ENCODE data around the gene ARFGEF2.

- TF ChIP-seq, protein P1, sequence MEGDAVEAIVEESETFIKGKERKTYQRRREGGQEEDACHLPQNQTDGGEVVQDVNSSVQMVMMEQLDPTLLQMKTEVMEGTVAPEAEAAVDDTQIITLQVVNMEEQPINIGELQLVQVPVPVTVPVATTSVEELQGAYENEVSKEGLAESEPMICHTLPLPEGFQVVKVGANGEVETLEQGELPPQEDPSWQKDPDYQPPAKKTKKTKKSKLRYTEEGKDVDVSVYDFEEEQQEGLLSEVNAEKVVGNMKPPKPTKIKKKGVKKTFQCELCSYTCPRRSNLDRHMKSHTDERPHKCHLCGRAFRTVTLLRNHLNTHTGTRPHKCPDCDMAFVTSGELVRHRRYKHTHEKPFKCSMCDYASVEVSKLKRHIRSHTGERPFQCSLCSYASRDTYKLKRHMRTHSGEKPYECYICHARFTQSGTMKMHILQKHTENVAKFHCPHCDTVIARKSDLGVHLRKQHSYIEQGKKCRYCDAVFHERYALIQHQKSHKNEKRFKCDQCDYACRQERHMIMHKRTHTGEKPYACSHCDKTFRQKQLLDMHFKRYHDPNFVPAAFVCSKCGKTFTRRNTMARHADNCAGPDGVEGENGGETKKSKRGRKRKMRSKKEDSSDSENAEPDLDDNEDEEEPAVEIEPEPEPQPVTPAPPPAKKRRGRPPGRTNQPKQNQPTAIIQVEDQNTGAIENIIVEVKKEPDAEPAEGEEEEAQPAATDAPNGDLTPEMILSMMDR (IDR thresholded peaks at IDR 0.05 in 2 of 3, conservative IDR thresholded peaks at IDR 0.05 in 1 of 3; ENCODE audit: borderline replicate concordance in 1 of 3, insufficient read depth in 1 of 3, low read depth in 2 of 3, low read length in 2 of 3): no peak
- TF ChIP-seq ZNF274 (IDR thresholded peaks at IDR 0.05; ENCODE audit: low read depth, low read length): no peak
- TF ChIP-seq SP1 (IDR thresholded peaks at IDR 0.05; ENCODE audit: low read depth): no peak
- no peak for TF ChIP-seq POLR2AphosphoS5 (IDR thresholded peaks at IDR 0.05; ENCODE audit: low read depth, low read length)
- no peak for TF ChIP-seq RAD21 (IDR thresholded peaks at IDR 0.05; ENCODE audit: low read depth)
- TF ChIP-seq MAX (IDR thresholded peaks at IDR 0.05): no peak
These were observed 42.8 kb upstream of the ARFGEF2 start for GRCh38 chr20:48878534-48879248.
